Uterus (tissue), 2 donors: ENCODE data around the gene DENND1A.

Experiments
- POLR2A ChIP-seq, 2 donors: fragments of 450-650 bp; IDR thresholded peaks; one replicate each; pipeline ENCODE4 v1.6.1; 2016; ENCODE audit warnings: antibody characterized with exemption in 2 of 2, mild to moderate bottlenecking in 1 of 2, moderate library complexity in 1 of 2
- TF ChIP-seq, protein P1 (sequence below), 4 experiments: fragments of 200-600 bp in 2 of 4; fragments of 450-650 bp in 2 of 4; sonication (generic) in 2 of 4; IDR thresholded peaks; one replicate each; pipeline ENCODE4 v1.5.1; 2016 to 2019; ENCODE audit warnings: antibody characterized with exemption in 4 of 4, mild to moderate bottlenecking in 2 of 4, moderate library complexity in 1 of 4

DNA sequence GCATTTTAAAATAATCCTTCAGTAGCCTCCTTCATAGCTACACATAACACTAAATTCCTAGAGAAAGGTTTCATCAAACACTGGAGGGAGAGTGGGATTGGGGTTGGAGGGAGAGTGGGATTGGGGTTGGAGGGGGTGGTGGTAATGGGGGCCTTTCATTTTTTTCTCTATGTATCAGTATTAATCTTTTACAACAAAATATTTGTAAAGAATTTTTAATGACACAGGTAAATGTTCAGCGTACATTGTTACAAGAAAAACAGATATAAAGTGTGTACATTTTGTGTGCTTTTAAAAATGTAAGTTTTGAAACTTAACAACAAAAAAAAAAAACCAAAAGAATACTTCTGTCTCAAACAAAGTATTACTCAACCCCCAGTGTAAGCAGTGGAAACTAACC is 266.4 kb downstream of the DENND1A start:
- TF ChIP-seq, protein P1, sequence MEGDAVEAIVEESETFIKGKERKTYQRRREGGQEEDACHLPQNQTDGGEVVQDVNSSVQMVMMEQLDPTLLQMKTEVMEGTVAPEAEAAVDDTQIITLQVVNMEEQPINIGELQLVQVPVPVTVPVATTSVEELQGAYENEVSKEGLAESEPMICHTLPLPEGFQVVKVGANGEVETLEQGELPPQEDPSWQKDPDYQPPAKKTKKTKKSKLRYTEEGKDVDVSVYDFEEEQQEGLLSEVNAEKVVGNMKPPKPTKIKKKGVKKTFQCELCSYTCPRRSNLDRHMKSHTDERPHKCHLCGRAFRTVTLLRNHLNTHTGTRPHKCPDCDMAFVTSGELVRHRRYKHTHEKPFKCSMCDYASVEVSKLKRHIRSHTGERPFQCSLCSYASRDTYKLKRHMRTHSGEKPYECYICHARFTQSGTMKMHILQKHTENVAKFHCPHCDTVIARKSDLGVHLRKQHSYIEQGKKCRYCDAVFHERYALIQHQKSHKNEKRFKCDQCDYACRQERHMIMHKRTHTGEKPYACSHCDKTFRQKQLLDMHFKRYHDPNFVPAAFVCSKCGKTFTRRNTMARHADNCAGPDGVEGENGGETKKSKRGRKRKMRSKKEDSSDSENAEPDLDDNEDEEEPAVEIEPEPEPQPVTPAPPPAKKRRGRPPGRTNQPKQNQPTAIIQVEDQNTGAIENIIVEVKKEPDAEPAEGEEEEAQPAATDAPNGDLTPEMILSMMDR (IDR thresholded peaks at IDR 0.05), result no peak
- TF ChIP-seq POLR2A (IDR thresholded peaks at IDR 0.05), result no peak
